GM21367 (cell line): ENCODE measurements around the gene AUTS2.

Experiments used
- ATAC-seq: cut with Tn5 transposase; IDR thresholded peaks from one replicate; pipeline ENCODE4 v1.9.1; 2021; ENCODE audit not compliant: unreplicated experiment

AUTS2 gene

GRCh38 chr7:70432567-70433001 lies 834.3 kb downstream of the AUTS2 start:
- no peak for ATAC-seq

DNA sequence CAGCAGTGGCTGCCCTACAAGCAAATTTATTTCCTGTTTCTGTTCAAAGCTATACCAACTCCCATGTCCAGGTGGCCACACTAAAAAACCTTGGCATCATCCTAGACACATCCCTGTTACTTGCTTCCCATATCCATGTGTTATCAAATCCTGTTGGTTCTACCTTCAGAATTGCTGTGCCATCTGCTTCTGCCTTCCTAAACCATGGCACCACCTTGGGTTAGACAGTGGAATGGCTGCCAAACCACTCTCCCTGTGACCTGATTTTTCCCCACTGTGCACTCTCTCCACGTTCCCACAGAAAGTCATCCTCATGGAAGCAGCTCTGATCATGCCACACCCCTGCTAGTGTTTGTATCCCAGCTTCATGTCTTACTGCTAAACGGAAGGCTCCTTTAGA lies 836.1 kb downstream of the AUTS2 start:
- no peak for ATAC-seq

GRCh38 chr7:70434821-70435220 lies 836.5 kb downstream of the AUTS2 start:
- no peak for ATAC-seq

DNA sequence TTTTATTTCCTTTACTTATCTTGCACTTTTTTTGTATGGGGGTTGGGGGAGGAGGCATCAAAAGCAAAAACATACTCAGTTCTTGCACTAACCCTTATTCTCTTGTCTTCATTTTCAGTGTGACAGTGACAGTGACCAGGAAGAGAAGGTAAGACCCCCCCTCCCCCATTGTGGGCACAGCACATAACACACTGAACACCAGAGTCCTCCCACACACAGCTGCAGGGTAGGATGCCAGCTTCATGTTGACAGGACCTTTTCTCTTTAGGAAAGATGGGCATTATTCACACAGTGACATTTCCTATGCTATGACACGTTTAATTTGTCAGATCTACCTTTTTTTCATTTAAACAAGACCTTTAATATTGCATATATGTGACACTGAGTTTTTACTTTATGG lies 837.4 kb downstream of the AUTS2 start:
- ATAC-seq: no peak

DNA sequence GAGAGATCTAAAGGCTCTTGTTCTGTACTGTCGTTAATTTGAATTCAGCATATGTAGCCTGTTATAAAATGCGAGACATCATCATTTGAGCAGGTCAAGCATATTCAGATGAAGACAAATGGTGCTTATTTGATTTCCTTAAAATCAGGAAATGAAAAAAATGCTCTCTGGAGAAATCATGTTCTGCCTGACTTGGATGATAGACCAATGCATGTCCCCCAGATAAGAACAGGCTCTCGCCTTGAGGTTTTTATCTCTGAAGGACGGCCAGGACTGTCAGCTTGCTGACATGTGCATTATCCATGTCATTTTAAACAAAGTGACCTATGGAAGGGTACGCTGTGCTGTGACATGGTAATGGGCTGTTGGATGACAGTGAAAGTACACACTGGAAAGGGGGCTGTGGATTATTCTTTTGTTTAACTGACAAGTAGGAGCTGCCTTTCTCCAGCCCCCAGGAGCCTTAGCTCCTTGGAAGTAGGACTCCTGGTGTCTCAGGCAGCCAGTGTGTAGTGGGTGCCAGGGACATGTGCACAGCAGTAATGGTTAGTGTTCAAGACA lies 838.6 kb downstream of the AUTS2 start:
- no peak for ATAC-seq

GRCh38 chr7:70439651-70440050 lies 841.4 kb downstream of the AUTS2 start:
- no peak for ATAC-seq

DNA sequence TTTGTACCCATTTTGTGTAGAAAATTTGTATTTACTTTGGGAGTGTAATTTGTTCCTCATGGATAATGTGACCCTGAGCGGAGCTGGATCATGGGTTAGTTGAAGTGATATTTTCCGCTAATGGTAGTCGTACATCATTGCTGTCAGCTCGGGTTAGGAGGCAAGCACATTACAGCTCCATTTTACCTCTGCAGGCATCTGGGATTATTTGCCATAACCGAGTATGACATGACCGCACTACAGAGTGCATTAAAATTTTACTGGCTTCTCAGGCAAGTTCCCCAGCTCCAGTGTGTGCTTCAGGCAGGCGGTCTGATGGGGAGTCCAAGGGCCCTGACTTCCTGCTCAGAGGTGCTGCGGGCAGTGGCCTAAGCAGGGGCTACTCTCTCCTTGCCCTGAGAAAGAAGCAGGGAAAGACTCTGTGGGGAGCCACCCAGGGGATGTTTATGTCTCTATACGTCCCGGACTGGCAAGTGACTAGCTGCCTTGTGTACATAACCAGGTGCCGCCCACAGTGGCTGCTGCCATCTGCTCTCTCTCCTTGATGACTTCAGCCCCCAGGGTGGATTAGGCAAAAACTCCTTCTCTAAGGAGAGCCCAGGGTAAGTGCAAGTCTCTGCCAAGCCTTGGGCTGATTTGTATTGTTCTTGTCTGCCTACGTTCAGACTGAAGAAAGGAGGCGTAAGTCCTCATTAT lies 848.3 kb downstream of the AUTS2 start:
- no peak for ATAC-seq

DNA sequence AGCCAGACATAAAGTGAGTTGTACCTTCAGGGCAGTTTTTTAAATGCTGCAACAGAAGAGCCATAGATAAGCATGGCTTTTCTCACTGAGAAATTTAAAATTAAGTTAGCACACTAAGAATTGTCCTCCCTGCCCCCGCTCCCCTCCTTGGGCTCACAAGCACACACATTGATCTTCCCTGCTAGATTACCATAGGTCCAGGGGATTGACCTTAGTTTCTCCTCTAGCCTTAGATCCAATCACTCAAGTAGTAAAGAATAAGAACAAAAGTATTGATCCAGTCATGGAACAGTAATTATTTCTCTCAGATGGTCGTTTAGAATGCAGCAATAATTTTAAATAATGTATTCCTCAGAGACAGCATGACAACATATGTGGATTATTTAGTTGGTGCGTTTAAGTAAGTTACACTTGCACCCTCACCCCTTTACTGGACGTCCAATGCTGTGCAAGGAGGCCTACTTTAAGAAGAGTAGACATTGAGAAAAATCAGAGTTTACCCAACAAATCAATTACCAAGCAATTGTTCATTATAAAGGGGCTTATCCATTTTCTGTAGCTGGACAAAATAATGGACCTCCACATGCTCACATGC lies 850.1 kb downstream of the AUTS2 start:
- ATAC-seq: no peak

- no peak for ATAC-seq
Measured at GRCh38 chr7:70450731-70451130, 852.5 kb downstream of the AUTS2 start.

DNA sequence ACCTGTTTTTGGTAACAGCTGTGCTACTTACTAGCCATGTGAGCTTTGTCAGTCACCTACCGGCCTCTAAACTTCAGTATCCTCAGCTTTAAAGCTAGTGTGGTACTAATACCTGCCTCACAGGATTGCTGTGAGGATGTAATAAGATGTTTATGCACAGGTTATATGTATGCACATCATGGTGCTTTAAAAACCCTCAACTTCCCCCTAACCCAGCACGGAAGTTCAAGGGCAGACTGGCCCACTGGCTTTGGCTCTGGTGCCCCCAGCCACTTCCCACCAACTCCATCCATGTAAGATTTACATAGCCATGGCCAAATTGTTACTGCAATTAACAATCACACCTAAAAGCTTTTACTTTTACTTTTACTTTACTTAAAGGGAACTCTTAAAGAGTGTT lies 857.6 kb downstream of the AUTS2 start:
- ATAC-seq: no peak

GRCh38 chr7:70456719-70457118 lies 858.4 kb downstream of the AUTS2 start:
- ATAC-seq: peak; percentile 68

GRCh38 chr7:70457482-70457881 lies 859.2 kb downstream of the AUTS2 start:
- ATAC-seq: no peak

DNA sequence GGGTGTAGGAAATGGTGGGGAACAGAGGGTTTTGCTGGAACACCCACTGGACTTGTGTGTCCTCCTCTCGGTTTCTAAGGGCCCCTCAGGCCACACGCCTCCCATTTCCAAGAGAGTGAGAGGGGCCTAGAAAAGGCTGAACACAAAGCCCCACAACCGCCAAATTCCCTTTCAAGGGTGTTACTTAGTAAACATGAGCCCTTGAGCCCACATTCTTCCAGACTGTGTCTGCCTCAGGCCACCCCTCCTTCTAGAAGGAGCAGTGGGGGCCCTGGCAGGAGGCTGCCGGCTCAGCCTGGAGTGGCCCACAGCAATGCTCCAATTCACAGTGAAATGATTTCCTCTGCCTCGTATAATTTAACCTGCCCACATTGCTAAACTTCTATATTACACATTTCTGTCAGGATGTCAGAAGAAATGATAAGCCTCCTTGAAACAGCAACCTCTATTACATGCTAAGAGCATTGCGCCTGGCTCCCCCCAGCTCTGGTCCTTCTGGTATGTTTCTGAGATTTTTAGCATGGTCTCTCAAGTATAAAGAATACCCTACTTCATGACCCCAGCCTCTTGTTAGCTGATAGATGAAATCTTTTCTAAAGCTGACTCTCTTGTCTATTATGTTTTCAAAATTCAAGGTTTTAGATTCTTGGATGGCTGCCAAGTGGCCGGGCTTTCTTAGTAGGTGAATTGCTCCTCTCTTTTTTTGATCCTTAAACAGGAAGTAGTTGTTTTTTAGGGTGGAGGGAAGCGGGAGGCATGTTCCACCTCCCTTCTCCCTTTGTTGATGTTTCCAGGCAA lies 859.8 kb downstream of the AUTS2 start:
- no peak for ATAC-seq

- no peak for ATAC-seq
Measured at GRCh38 chr7:70458745-70459144, 860.5 kb downstream of the AUTS2 start.

DNA sequence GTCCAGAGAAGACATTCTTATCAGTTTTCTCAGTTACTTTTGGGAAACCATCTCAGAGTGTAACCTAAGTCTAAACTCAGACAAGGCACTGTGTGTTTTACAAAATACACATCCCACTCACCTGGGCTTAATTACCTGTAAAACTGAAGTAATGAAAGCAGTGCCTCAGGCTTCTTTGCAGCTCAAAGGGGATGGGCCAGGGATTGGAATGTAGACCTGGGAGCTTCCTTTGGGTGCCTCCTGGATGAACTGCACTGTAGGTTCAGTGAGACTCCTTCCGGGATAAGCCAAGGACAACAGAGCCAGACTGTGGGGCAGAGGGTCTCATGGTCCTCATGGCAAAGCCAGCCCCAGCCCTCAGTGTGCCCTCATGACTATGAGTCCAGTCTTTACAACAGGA lies 861.3 kb downstream of the AUTS2 start:
- ATAC-seq: no peak

DNA sequence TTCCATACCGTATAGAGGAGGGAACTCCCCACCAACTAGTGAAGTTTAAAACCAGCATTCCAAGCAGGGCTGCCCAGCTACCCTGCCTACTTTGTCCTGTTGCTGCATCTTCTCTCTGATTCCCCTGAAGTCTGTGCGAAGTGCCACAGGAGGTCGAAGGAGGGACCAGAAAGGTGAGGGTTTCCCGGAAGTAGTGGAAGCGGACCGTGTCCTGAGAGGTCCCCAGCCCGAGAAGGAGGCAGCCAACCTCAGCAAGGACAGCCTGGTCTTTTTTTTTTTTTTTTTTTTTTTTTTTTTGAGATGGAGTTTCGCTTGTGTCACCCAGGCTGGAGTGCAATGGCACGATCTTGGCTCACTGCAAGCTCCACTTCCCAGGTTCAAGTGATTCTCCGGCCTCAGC lies 861.8 kb downstream of the AUTS2 start:
- ATAC-seq: no peak

- no peak for ATAC-seq
Measured at GRCh38 chr7:70460562-70460961, 862.3 kb downstream of the AUTS2 start.

- ATAC-seq: no peak
Measured at GRCh38 chr7:70463352-70463938, 865.2 kb downstream of the AUTS2 start.

- no peak for ATAC-seq
Measured at GRCh38 chr7:70466725-70467364, 868.6 kb downstream of the AUTS2 start.

- ATAC-seq: no peak
Measured at GRCh38 chr7:70470746-70471145, 872.5 kb downstream of the AUTS2 start.
